ENCODE results near the gene RGS19.

Gene RGS19

GRCh38 chr20:64032706-64033624 is 46.4 kb downstream of the RGS19 start:
- DNase-seq = no peak

GRCh38 chr20:64031822-64032314 is 47.5 kb downstream of the RGS19 start:
- no peak for DNase-seq

DNA sequence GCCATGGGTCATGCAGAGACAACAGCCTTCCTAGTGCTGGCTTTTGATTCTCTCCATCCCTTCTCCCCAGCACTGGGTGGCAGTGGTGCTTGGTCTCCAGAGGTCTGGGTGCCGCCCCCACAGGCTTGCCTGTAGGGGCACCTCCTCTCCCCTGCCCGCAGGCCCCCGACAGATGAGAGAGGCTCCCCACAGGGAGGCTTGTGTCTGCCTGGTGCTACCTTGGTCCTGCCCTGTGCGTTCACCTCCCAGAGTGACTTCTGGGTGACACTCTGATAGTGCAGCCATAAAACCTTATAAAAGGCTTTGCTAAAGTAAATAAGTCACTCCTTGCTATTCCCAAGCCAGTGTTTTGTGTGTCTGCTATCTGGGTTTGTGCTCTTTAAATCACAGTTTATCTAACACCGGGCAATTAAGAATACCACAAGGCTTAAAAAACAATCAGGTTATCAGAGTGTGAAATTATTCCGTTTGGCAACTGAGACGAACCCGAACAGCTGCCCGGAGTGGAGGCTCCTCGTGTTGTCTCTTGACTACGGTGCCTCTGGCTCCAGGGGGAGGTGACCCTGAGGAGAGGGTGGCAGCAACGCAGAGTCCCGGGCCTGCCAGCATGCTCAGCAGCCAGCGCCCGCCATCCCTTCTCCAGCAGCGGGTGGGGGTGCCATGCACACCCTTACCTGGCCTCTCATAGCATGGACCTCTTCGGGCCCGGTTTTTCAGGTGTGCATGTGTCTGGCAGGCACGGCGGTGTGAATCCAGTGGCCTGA is 48.8 kb downstream of the RGS19 start:
- no peak for DNase-seq

GRCh38 chr20:64029293-64030117 is 49.8 kb downstream of the RGS19 start:
- DNase-seq = no peak

DNA sequence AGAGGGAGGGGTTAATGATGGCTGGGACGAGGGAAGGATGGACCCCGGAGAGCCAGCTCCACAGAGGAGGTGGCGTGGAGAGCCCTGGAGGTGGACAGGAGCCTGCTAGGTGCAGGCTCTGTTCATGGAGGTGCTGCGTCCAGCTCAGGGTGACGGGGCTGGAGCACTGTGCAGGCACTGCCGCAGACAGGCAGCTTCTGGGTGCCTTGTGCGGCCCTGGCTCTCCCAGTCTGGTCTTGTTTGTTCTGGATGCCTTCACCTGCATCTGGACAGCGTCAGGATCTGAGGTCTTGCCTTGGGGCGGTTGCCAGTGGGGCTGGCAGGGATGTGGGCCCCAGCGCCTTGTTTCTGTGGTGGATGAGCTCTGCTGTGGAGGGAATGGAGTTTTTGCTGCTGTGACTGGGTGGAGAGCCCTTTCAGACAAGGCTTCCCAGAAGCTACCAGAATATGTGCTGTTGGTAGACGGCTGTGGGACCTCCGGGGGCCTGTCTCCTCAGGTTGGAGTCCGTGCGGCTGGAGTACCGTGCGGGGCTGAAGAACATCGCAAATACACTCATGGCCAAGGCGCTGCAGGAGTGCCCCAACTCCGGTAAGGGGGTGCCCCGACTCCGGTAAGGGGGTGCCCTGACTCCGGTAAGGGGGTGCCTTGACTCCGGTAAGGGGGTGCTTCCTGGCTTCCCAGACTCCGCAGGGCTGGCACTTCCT is 51.2 kb downstream of the RGS19 start:
- no peak for DNase-seq

DNA sequence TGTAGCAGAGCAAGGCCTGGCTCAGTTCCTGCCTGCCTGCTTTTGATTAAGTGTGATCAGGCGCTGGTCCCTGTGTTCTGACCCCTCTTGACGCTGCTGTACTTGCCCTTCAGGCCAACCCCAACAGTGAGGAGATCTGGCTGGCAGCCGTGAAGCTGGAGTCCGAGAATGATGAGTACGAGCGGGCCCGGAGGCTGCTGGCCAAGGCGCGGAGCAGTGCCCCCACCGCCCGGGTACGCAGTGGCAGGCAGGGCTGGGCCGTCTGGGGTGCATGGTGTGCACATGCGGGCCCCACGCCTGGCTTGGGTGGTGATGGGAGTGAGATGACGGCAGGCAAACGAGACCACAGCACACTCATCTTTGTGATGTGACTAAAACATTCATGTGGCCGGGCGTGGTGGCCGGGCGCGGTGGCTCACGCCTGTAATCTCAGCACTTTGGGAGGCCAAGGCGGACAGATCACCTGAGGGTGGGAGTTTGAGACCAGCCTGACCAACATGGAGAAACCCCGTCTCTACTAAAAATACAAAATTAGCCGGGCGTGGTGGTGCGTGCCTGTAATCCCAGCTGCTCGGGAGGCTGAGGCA is 53.4 kb downstream of the RGS19 start:
- DNase-seq = no peak

DNA sequence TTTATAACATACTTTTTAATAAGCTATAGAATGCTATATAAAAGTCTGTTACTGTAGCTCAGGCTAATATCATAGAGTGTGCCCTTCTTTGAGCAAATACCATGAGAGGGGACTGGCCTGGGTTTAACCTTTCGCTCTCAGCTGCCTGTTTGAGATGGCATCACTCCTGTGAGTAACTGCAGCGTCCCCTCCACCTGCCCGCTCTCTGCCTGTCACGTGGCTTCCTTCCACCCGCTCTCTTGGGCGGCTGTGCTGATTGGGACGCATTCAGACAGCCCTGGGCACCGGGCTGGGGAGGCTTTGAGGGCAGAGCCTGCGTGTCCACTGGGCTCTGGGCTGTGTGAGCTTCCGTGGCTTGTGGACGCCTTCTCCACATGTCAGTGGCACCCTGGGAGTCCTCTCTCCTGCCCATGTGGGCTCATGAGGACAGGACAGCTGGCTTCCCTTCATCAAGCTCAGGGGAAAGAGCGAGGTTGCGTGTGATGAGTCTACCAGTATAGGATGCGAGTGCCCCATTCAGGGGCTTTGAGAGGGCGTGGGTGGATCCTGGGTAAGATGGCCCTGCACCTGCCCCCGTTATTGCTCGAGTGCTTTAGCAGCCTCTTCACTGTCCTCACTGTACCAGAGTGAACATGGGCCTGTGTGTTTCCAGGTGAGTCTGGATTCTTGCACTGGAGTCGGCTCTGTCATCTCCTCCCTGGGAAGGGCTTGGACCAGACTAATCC is 54.1 kb downstream of the RGS19 start:
- no peak for DNase-seq

DNA sequence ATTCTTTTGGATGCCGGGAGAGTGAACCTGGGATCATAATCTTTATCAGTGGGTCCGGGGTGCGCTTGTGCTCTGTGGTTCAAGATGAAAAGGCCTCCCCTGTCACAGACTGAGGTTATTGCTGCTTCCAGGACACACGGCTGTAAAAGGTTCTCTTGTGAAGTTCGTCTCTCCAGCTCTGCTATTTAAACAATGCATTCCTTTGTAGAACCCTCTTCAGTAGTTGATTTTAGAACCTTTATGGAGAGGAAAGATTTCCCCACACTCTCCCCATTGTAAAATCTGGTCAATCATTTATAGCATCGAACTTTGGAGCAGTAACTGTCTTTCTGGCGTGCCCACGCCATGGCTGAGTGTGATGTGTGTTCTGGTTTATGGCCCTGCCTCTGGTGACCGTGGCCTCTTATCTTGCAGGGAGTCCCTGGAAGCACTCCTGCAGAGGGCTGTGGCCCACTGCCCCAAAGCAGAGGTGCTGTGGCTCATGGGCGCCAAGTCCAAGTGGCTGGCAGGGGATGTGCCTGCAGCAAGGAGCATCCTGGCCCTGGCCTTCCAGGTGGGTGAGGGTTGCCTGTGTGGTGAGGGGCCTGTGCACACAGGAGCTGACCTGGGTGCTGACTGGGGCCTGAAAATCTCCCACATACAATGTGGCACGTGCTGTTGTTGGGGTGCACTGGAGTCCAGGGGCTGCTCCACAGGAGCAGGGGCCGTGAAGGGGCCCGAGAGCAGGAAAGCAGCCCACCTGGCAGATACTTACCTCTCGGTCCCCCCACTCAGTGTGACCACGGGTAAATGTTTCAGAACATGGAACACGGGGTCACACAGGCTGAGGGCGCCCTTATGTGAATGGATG is 55.0 kb downstream of the RGS19 start:
- DNase-seq = no peak

GRCh38 chr20:64023361-64024140 is 55.8 kb downstream of the RGS19 start:
- no peak for DNase-seq
